Measurements from ENCODE around the gene ZNF787.

Gene ZNF787

GRCh38 chr19:56139847-56140582, 18.9 kb upstream of the ZNF787 start:
- TF ChIP-seq GATA1 (IDR thresholded peaks at IDR 0.05; ENCODE audit: low read depth, low read length) (no peak), POLR2A (IDR thresholded peaks at IDR 0.05; ENCODE audit: low read length) (no peak)
- DNase-seq: peak; percentile 67 to 78

GRCh38 chr19:56138069-56138468, 17.0 kb upstream of the ZNF787 start:
- no peak for DNase-seq
- TF ChIP-seq GATA1 (IDR thresholded peaks at IDR 0.05; ENCODE audit: low read depth, low read length): no peak
- no peak for TF ChIP-seq POLR2A (IDR thresholded peaks at IDR 0.05; ENCODE audit: low read length)

- TF ChIP-seq GATA1 (IDR thresholded peaks at IDR 0.05; ENCODE audit: low read depth, low read length): no peak
- no peak for TF ChIP-seq POLR2A (IDR thresholded peaks at IDR 0.05; ENCODE audit: low read length)
- no peak for DNase-seq
Observed at GRCh38 chr19:56137405-56137804, 16.3 kb upstream of the ZNF787 start.

- DNase-seq: no peak
- no peak for TF ChIP-seq GATA1 (IDR thresholded peaks at IDR 0.05; ENCODE audit: low read depth, low read length)
- TF ChIP-seq POLR2A (IDR thresholded peaks at IDR 0.05; ENCODE audit: low read length): no peak
Observed at GRCh38 chr19:56136362-56136761, 15.3 kb upstream of the ZNF787 start.

GRCh38 chr19:56134654-56134921, 13.5 kb upstream of the ZNF787 start:
- DNase-seq: no peak
- TF ChIP-seq GATA1 (IDR thresholded peaks at IDR 0.05; ENCODE audit: low read depth, low read length): no peak
- no peak for TF ChIP-seq POLR2A (IDR thresholded peaks at IDR 0.05; ENCODE audit: low read length)

GRCh38 chr19:56133858-56134653, 13.0 kb upstream of the ZNF787 start:
- no peak for TF ChIP-seq GATA1 (IDR thresholded peaks at IDR 0.05; ENCODE audit: low read depth, low read length)
- TF ChIP-seq POLR2A (IDR thresholded peaks at IDR 0.05; ENCODE audit: low read length): no peak
- peak; percentile 34 to 48 for DNase-seq

- TF ChIP-seq GATA1 (IDR thresholded peaks at IDR 0.05; ENCODE audit: low read depth, low read length): no peak
- no peak for TF ChIP-seq POLR2A (IDR thresholded peaks at IDR 0.05; ENCODE audit: low read length)
Observed at GRCh38 chr19:56132316-56132822, 11.3 kb upstream of the ZNF787 start.

GRCh38 chr19:56131651-56132050, 10.6 kb upstream of the ZNF787 start:
- no peak for DNase-seq
- TF ChIP-seq GATA1 (IDR thresholded peaks at IDR 0.05; ENCODE audit: low read depth, low read length) (no peak), POLR2A (IDR thresholded peaks at IDR 0.05; ENCODE audit: low read length) (no peak)

More at GRCh38 chr19:56132316-56132822, 11.3 kb upstream of the ZNF787 start:
- DNase-seq: no peak

- no peak for DNase-seq
- TF ChIP-seq POLR2A (IDR thresholded peaks at IDR 0.05; ENCODE audit: low read length) (no peak), GATA1 (IDR thresholded peaks at IDR 0.05; ENCODE audit: low read depth, low read length) (no peak)
Observed at GRCh38 chr19:56130006-56130405, 8.9 kb upstream of the ZNF787 start.

GRCh38 chr19:56126983-56127780, 6.1 kb upstream of the ZNF787 start:
- TF ChIP-seq GATA1 (IDR thresholded peaks at IDR 0.05; ENCODE audit: low read depth, low read length): no peak
- TF ChIP-seq POLR2A (IDR thresholded peaks at IDR 0.05; ENCODE audit: low read length): no peak
- DNase-seq: peak in 1 of 2 experiments; percentile 23

GRCh38 chr19:56125806-56126590, 4.9 kb upstream of the ZNF787 start:
- TF ChIP-seq POLR2A (IDR thresholded peaks at IDR 0.05; ENCODE audit: low read length): no peak
- TF ChIP-seq GATA1 (IDR thresholded peaks at IDR 0.05; ENCODE audit: low read depth, low read length): peak; percentile 74
- peak; percentile 92 to 97 for DNase-seq

- no peak for DNase-seq
- TF ChIP-seq POLR2A (IDR thresholded peaks at IDR 0.05; ENCODE audit: low read length): no peak
- TF ChIP-seq GATA1 (IDR thresholded peaks at IDR 0.05; ENCODE audit: low read depth, low read length): no peak
Observed at GRCh38 chr19:56124578-56124977, 3.5 kb upstream of the ZNF787 start.

- no peak for DNase-seq
- no peak for TF ChIP-seq GATA1 (IDR thresholded peaks at IDR 0.05; ENCODE audit: low read depth, low read length)
- no peak for TF ChIP-seq POLR2A (IDR thresholded peaks at IDR 0.05; ENCODE audit: low read length)
Observed at GRCh38 chr19:56123266-56123891, 2.3 kb upstream of the ZNF787 start.

All from erythroblast (primary cell).